Panc1 (cell line): Measurements from ENCODE around the gene HCRTR1. TPM values are rescaled to one million over a fixed set of nuclear protein-coding genes. Genes with fewer than 3 reads are reported as not detected.

Source experiments
- ATAC-seq: fragments of 200-7000 bp; cut with Tn5 transposase; 2 replicates; pipeline ENCODE4 v1.9.1; 2020; ENCODE audit warnings: mild to moderate bottlenecking, moderate library complexity
- BruUV-seq: library from RNA; stranded (reverse); fragments of 400-500 nt; replicated peaks from 2 replicates; lab custom pipeline; 2021; lab: Mats Ljungman, UMichigan
- CTCF ChIA-PET: fragments of 300-600 bp; sonication (Branson Sonifier 250); formaldehyde crosslinking; loops from one replicate; lab custom pipeline; 2022; ENCODE audit warnings: antibody characterized with exemption; lab: Charles Lee
- POLR2A ChIA-PET: fragments of 300-600 bp; sonication (Branson Sonifier 250); formaldehyde crosslinking; loops from one replicate; lab custom pipeline; 2022; ENCODE audit warnings: antibody characterized with exemption; lab: Charles Lee
- DNase-seq: peaks from one replicate; pipeline ENCODE4 v3.0.0-alpha.2; 2010; ENCODE audit warnings: low read depth, low spot score
- H3K27ac ChIP-seq: 2 replicates; pipeline ENCODE4 v1.5.1; 2011; ENCODE audit warnings: mild to moderate bottlenecking, low read length, inconsistent platforms
- H3K27me3 ChIP-seq: fragments of 200-500 bp; sonication (Bioruptor generic); 2 replicates; pipeline ENCODE4 v1.6.0; 2014; ENCODE audit warnings: low read length, inconsistent platforms; ENCODE audit not compliant: control insufficient read depth, insufficient read depth
- H3K36me3 ChIP-seq: fragments of 200-500 bp; sonication (Bioruptor generic); 2 replicates; pipeline ENCODE4 v1.5.1; 2014; ENCODE audit warnings: inconsistent platforms, mild to moderate bottlenecking, low read length, moderate library complexity; ENCODE audit not compliant: control insufficient read depth, insufficient read depth
- H3K4me1 ChIP-seq: 2 replicates; pipeline ENCODE4 v1.5.1; 2011; ENCODE audit warnings: inconsistent platforms, mild to moderate bottlenecking, low read length, moderate library complexity; ENCODE audit not compliant: control insufficient read depth, insufficient read depth
- H3K4me3 ChIP-seq, 2 experiments: 2 replicates each; pipeline ENCODE4 v1.5.1; 2011 to 2012; ENCODE audit warnings: low read depth in 2 of 2, low read length in 2 of 2, mild to moderate bottlenecking in 2 of 2, inconsistent platforms in 1 of 2, moderate library complexity in 1 of 2
- H3K9me3 ChIP-seq: fragments of 200-500 bp; sonication (Bioruptor generic); 2 replicates; pipeline ENCODE4 v1.5.1; 2014; ENCODE audit warnings: low read depth, mild to moderate bottlenecking, inconsistent platforms, low read length, moderate library complexity; ENCODE audit not compliant: control insufficient read depth, insufficient read depth
- POLR2AphosphoS5 ChIP-seq: IDR thresholded peaks from 2 replicates; pipeline ENCODE4 v1.6.1; 2012; ENCODE audit warnings: mild to moderate bottlenecking, low read depth, low read length, moderate library complexity
- REST ChIP-seq, 2 experiments: IDR thresholded peaks; 2 replicates each; pipeline ENCODE4 v1.6.1; 2011 to 2012; ENCODE audit warnings: low read depth in 2 of 2, control low read depth in 1 of 2, low read length in 1 of 2, mild to moderate bottlenecking in 1 of 2, moderate library complexity in 1 of 2; ENCODE audit not compliant: insufficient read depth in 1 of 2
- SIN3A ChIP-seq: IDR thresholded peaks from 2 replicates; pipeline ENCODE4 v1.6.1; 2012; ENCODE audit warnings: low read depth, mild to moderate bottlenecking, low read length, moderate library complexity, borderline replicate concordance; ENCODE audit not compliant: insufficient read depth
- TCF7L2 ChIP-seq: IDR thresholded peaks from 2 replicates; pipeline ENCODE4 v1.6.1; 2011; ENCODE audit warnings: mild to moderate bottlenecking, low read depth, low read length, inconsistent platforms
- in situ Hi-C: cut with HindIII; loops from 2 replicates; pipeline ENCODE4 v1.10.0; 2016; ENCODE audit warnings: low sequenced_read_pairs, low pct_unique_long_range_greater_than_20kb
- intact Hi-C: fragments of 100-400 bp; cut with micrococcal nuclease; formaldehyde crosslinking; loops from one replicate; pipeline ENCODE4 v1.10.0; 2022; ENCODE audit not compliant: unreplicated experiment
- total RNA-seq: library from RNA; stranded (reverse); gene quantifications from one replicate; pipeline ENCODE4 v1.2.1, GENCODE V29; 2021; ENCODE audit not compliant: unreplicated experiment
- TF ChIP-seq, protein P1 (sequence below): fragments of 450-650 bp; IDR thresholded peaks from 2 replicates; pipeline ENCODE4 v1.5.1; 2017; ENCODE audit warnings: mild to moderate bottlenecking

Gene HCRTR1
- total RNA-seq, 1 experiment from 2014 or later = 0.18 TPM

DNA sequence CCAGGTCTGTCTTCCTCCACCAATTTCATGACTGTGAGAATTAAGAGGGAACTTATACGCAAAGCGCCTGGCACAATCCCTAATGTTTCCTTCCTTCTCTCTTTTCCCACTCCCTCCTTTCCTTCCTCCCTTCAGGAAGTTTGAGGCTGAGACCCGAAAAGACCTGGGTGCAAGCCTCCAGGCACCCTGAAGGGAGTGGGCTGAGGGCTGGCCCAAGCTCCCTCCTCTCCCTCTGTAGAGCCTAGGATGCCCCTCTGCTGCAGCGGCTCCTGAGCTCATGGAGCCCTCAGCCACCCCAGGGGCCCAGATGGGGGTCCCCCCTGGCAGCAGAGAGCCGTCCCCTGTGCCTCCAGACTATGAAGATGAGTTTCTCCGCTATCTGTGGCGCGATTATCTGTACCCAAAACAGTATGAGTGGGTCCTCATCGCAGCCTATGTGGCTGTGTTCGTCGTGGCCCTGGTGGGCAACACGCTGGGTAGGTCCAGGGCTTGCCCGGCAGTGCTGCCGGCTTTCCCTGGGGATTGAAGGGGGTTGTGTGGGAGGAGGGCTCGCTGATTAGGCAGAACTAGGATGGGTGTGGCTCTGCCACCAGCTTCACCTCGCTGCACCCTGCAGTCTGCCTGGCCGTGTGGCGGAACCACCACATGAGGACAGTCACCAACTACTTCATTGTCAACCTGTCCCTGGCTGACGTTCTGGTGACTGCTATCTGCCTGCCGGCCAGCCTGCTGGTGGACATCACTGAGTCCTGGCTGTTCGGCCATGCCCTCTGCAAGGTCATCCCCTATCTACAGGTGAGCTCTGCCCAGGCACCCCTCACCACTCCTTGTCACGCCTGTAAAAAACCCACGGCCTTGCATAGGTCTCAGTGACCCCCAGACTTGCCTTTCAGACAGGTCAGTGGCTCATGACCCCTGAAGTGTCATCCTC lies 1.7 kb downstream of the HCRTR1 start:
- CTCF ChIA-PET = interaction anchor here (0.7 kb wide), 1 partner anchor 38 kb away, joined by 3 read pairs; no protein-coding TSS in a partner anchor
- peak; percentile 19; the same call in 1 of the 2 replicates for ATAC-seq
- no TSS peak for BruUV-seq

More for the DNA sequence above, 1.7 kb downstream of the HCRTR1 start:
- no peaks in the 10 kb centered on the region for H3K36me3 ChIP-seq
- H3K4me3 ChIP-seq = no peak overlapping the region
- POLR2A ChIA-PET = no interaction called here
- no peak overlapping the region for H3K27ac ChIP-seq
- H3K27me3 ChIP-seq = peaks cover 5% of the 10 kb centered on the region
- H3K4me1 ChIP-seq = peaks cover 2% of the 10 kb centered on the region
- DNase-seq = no peak
- intact Hi-C loops (no loop called here), in situ Hi-C loops (no loop called here)
- H3K9me3 ChIP-seq = no peaks in the 10 kb centered on the region
- TF ChIP-seq REST (IDR thresholded peaks at IDR 0.05; ENCODE audit: insufficient read depth in 1 of 2, low read depth in 2 of 2, low read length in 1 of 2) (no peak), SIN3A (no peak), POLR2AphosphoS5 (no peak), TCF7L2 (no peak)
- TF ChIP-seq, protein P1, sequence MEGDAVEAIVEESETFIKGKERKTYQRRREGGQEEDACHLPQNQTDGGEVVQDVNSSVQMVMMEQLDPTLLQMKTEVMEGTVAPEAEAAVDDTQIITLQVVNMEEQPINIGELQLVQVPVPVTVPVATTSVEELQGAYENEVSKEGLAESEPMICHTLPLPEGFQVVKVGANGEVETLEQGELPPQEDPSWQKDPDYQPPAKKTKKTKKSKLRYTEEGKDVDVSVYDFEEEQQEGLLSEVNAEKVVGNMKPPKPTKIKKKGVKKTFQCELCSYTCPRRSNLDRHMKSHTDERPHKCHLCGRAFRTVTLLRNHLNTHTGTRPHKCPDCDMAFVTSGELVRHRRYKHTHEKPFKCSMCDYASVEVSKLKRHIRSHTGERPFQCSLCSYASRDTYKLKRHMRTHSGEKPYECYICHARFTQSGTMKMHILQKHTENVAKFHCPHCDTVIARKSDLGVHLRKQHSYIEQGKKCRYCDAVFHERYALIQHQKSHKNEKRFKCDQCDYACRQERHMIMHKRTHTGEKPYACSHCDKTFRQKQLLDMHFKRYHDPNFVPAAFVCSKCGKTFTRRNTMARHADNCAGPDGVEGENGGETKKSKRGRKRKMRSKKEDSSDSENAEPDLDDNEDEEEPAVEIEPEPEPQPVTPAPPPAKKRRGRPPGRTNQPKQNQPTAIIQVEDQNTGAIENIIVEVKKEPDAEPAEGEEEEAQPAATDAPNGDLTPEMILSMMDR = no peak
